ENCODE results near the gene RASA2. TPM values are rescaled to one million over a fixed set of nuclear protein-coding genes. Genes with fewer than 3 reads are reported as not detected.

RASA2 gene
- total and polyA plus RNA-seq, 9 of the 15 experiments (the other 6 are each of a cell fraction or from before 2014, with no cell fraction given): 2.0 to 12.8 (median 9.5) TPM

- no peak for TF ChIP-seq RREB1 (CRISPR knock-in tag; IDR thresholded peaks at IDR 0.05)
Measured at GRCh38 chr3:141550926-141551665, 64.3 kb downstream of the RASA2 start (continued).

GRCh38 chr3:141552440-141552991 lies 65.7 kb downstream of the RASA2 start:
- BruUV-seq (replicated peaks): no TSS peak
- peaks cover 18% of the 10 kb centered on the region for H3K36me3 ChIP-seq (ENCODE audit: control insufficient read depth, insufficient read depth, low read length)
- FAIRE-seq (no peak), DNase-seq (ENCODE audit: extremely low read depth in 1 of 4, low spot score in 3 of 4) (no peak), ATAC-seq (no peak)
- in situ Hi-C loops (cut with MboI): no loop called here
- no peak overlapping the region for H3K27ac ChIP-seq (ENCODE audit: extremely low read depth, low read depth, low read length)
- 0 out of 2 replicates have a peak, but pooled peaks cover 4% of the 10 kb centered on the region for H3K9me3 ChIP-seq (replicated peaks; ENCODE audit: control insufficient read depth, insufficient read depth, low read depth, low read length)
- H3K27me3 ChIP-seq (ENCODE audit: control insufficient read depth in 2 of 2, insufficient read depth in 2 of 2, low read length in 2 of 2): no peaks in the 10 kb centered on the region
- intact Hi-C loops (cut with micrococcal nuclease): no loop called here
- H3K4me1 ChIP-seq (replicated peaks in 1 of 2; ENCODE audit: control insufficient read depth in 2 of 2, insufficient read depth in 2 of 2, low read length in 2 of 2): peaks cover 7 to 10% of the 10 kb centered on the region in 2 experiments
- H3K4me2 ChIP-seq (ENCODE audit: insufficient read depth, low read length): no peak overlapping the region
- no peaks in the 10 kb centered on the region for H4K20me1 ChIP-seq (replicated peaks; ENCODE audit: control insufficient read depth, insufficient read depth, low read length)
- TF ChIP-seq PKNOX1 (IDR thresholded peaks at IDR 0.05) (no peak), TAF7 (tag; IDR thresholded peaks at IDR 0.05) (no peak), RBM34 (IDR thresholded peaks at IDR 0.05; ENCODE audit: borderline replicate concordance, insufficient read depth, low read length) (no peak), MYC (IDR thresholded peaks at IDR 0.05; ENCODE audit: low read depth, low read length) (no peak), MYC (CRISPR knock-in tag; IDR thresholded peaks at IDR 0.05; ENCODE audit: borderline replicate concordance, low read depth) (no peak), HCFC1 (IDR thresholded peaks at IDR 0.05; ENCODE audit: low read depth, low read length) (no peak), HES1 (IDR thresholded peaks at IDR 0.05; ENCODE audit: low read depth) (no peak), ZNF77 (CRISPR knock-in tag; IDR thresholded peaks at IDR 0.05) (no peak)
- H3K79me2 ChIP-seq (ENCODE audit: control insufficient read depth, insufficient read depth, low read length): no peaks in the 10 kb centered on the region
- H3K4me3 ChIP-seq: no peak overlapping the region
- no peak overlapping the region for H2AFZ ChIP-seq (ENCODE audit: low read depth, low read length)
- POLR2A ChIA-PET: interaction anchor here (0.8 kb wide), 2 partner anchors 62 to 65 kb away, joined by 3 read pairs; no protein-coding TSS in a partner anchor
- H3K9me1 ChIP-seq (ENCODE audit: control insufficient read depth, insufficient read depth, low read length): no peaks in the 10 kb centered on the region
- H3K9ac ChIP-seq (ENCODE audit: insufficient read depth in 1 of 2, low read depth in 2 of 2, low read length in 2 of 2): no peak overlapping the region
- CTCF ChIA-PET (ENCODE audit: low intra/inter-chr PET ratio): no interaction called here
- 85% methylated on average over 2 of the region's 2 CpGs for WGBS (ENCODE audit: insufficient coverage, low coverage, missing lambda C conversion rate)

Data from K562 (cell line).